Lower lobe of right lung (tissue), 2 donors: ENCODE data around the gene PIGH. TPM values are rescaled to one million over a fixed set of nuclear protein-coding genes. Genes with fewer than 3 reads are reported as not detected.

Experiments used
- ATAC-seq, 2 donors: fragments of 200-7000 bp; cut with Tn5 transposase; one replicate each; pipeline ENCODE4 v1.9.1; 2020 to 2022; ENCODE audit warnings: mild to moderate bottlenecking in 2 of 2, moderate library complexity in 2 of 2
- DNase-seq: peaks from one replicate; pipeline ENCODE4 v3.0.0-alpha.2; 2020
- H3K27ac ChIP-seq: fragments of 200-600 bp; one replicate; pipeline ENCODE4 v1.8.0; 2022
- H3K27me3 ChIP-seq: fragments of 200-600 bp; one replicate; pipeline ENCODE4 v1.8.0; 2022; ENCODE audit warnings: low read depth
- H3K36me3 ChIP-seq: fragments of 200-600 bp; one replicate; pipeline ENCODE4 v1.8.0; 2022; ENCODE audit warnings: mild to moderate bottlenecking
- H3K4me1 ChIP-seq: fragments of 200-600 bp; one replicate; pipeline ENCODE4 v1.8.0; 2022
- H3K4me3 ChIP-seq: fragments of 200-600 bp; one replicate; pipeline ENCODE4 v1.8.0; 2022; ENCODE audit warnings: mild to moderate bottlenecking
- H3K9me3 ChIP-seq: fragments of 200-600 bp; one replicate; pipeline ENCODE4 v1.8.0; 2022
- CTCF ChIP-seq: fragments of 200-600 bp; IDR thresholded peaks from one replicate; pipeline ENCODE4 v1.8.0; 2022; ENCODE audit warnings: antibody characterized with exemption, mild to moderate bottlenecking
- intact Hi-C: fragments of 100-400 bp; cut with DNase I; formaldehyde crosslinking; loops from one replicate; pipeline ENCODE4 v1.11.0; 2022
- total RNA-seq: library from RNA; stranded (reverse); fragmentation: NEBNext Ultra II Directional; extraction: Animal tissue kit (Norgen Biotek cat#: 25700); gene quantifications from one replicate; pipeline ENCODE4 v1.2.1, GENCODE V29; 2021
- donor health status: DM: no; HTN: yes; CAD: no; lungs with severe emphysema.

The PIGH gene
- total RNA-seq, 1 donor from 2014 or later = 17.2 TPM

- TF ChIP-seq CTCF = no peak
- no peak overlapping the region for H3K4me3 ChIP-seq
- DNase-seq = no peak
- no peaks in the 10 kb centered on the region for H3K4me1 ChIP-seq
- H3K27ac ChIP-seq = no peak overlapping the region
- no peaks in the 10 kb centered on the region for H3K9me3 ChIP-seq
- no peaks in the 10 kb centered on the region for H3K27me3 ChIP-seq
- intact Hi-C loops = no loop called here
- no peak for ATAC-seq
- no peaks in the 10 kb centered on the region for H3K36me3 ChIP-seq
Measured at GRCh38 chr14:67581643-67582042, 18.4 kb downstream of the PIGH start.

GRCh38 chr14:67580336-67581171 lies 19.5 kb downstream of the PIGH start:
- Histone ChIP-seq H3K4me1 (no peaks in the 10 kb centered on the region), H3K4me3 (no peak overlapping the region), H3K9me3 (no peaks in the 10 kb centered on the region), H3K27ac (no peak overlapping the region), H3K27me3 (no peaks in the 10 kb centered on the region), H3K36me3 (no peaks in the 10 kb centered on the region)
- DNase-seq (peak; percentile 35), ATAC-seq (no peak)
- no peak for TF ChIP-seq CTCF
- intact Hi-C loops = no loop called here

DNA sequence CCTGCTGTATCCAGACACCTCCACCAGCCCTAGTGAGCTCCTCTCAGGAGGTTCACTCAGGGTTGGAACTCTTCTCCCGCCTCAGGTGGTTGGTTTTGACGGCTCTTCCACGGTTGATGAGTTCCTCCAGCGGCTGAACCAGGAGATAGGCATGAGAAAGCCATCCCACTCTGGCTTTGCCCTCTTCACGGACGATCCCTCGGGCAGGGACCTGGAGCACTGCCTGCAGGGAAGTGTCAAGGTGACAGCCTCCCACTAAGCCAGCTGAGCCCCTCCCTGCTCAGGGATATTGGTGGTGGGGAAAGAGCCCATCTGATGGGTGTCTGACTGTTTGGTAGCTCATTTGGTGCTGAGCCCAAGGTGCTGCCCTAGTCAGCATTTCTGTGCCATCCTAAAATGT lies 20.4 kb downstream of the PIGH start:
- TF ChIP-seq CTCF = no peak
- intact Hi-C loops = no loop called here
- DNase-seq = no peak
- no peaks in the 10 kb centered on the region for H3K4me1 ChIP-seq
- H3K27me3 ChIP-seq = no peaks in the 10 kb centered on the region
- ATAC-seq = no peak
- no peak overlapping the region for H3K27ac ChIP-seq
- H3K36me3 ChIP-seq = no peaks in the 10 kb centered on the region
- H3K4me3 ChIP-seq = no peak overlapping the region
- H3K9me3 ChIP-seq = no peaks in the 10 kb centered on the region

DNA sequence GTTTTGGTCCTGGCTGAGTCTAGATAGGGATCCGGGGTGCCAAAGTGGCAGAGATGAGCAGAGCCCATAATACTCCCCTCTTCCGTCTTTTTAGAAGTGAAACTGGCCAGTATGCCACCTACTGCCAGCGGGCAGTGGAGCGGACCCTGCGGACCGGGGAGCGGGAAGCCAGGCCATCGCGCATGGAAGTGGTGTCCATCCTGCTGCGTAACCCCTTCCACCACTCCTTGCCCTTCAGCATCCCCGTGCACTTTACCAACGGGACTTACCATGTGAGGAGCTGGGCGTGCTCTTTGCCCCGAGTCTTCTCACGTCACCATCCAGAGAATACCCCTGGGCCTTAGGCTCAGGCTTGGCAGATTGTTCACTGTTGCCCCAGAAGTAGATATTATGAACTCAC lies 21.0 kb downstream of the PIGH start:
- Histone ChIP-seq H3K27me3 (no peaks in the 10 kb centered on the region), H3K4me3 (no peak overlapping the region), H3K36me3 (no peaks in the 10 kb centered on the region), H3K9me3 (no peaks in the 10 kb centered on the region), H3K27ac (no peak overlapping the region), H3K4me1 (no peaks in the 10 kb centered on the region)
- peak; percentile 20 for DNase-seq
- TF ChIP-seq CTCF = no peak
- ATAC-seq = no peak
- intact Hi-C loops = no loop called here

GRCh38 chr14:67577909-67578749 lies 21.9 kb downstream of the PIGH start:
- no peaks in the 10 kb centered on the region for H3K4me1 ChIP-seq
- no peaks in the 10 kb centered on the region for H3K9me3 ChIP-seq
- no peaks in the 10 kb centered on the region for H3K36me3 ChIP-seq
- no peak for TF ChIP-seq CTCF
- ATAC-seq (no peak), DNase-seq (peak; percentile 43)
- H3K4me3 ChIP-seq = no peak overlapping the region
- H3K27me3 ChIP-seq = no peaks in the 10 kb centered on the region
- no peak overlapping the region for H3K27ac ChIP-seq
- intact Hi-C loops = no loop called here
